Suprapubic skin (tissue), 4 donors: ENCODE results near the gene TMEM44. TPM values are rescaled to one million over a fixed set of nuclear protein-coding genes. Genes with fewer than 3 reads are reported as not detected.
"Not testable (repeated sequence)": the region's sequence is repeated elsewhere in the genome, so short reads cannot be mapped to it uniquely, and the experiment has no call there.

ENCODE experiments used
- DNase-seq, 2 donors: peaks; one replicate each; pipeline ENCODE4 v3.0.0-alpha.2; 2019; ENCODE audit warnings: low spot score in 2 of 2
- H3K27ac ChIP-seq: fragments of 200-600 bp; sonication (generic); one replicate; pipeline ENCODE4 v1.5.1; 2019
- H3K27me3 ChIP-seq: fragments of 200-600 bp; sonication (generic); one replicate; pipeline ENCODE4 v1.5.1; 2019
- H3K36me3 ChIP-seq: fragments of 200-600 bp; sonication (generic); one replicate; pipeline ENCODE4 v1.5.1; 2019
- H3K4me1 ChIP-seq: fragments of 200-600 bp; sonication (generic); one replicate; pipeline ENCODE4 v1.5.1; 2019
- H3K4me3 ChIP-seq: fragments of 200-600 bp; sonication (generic); one replicate; pipeline ENCODE4 v1.5.1; 2019; ENCODE audit warnings: mild to moderate bottlenecking
- H3K9me3 ChIP-seq: fragments of 200-600 bp; sonication (generic); one replicate; pipeline ENCODE4 v1.5.1; 2019
- EP300 ChIP-seq: sonication (generic); formaldehyde crosslinking; IDR thresholded peaks from one replicate; pipeline ENCODE4 v1.6.1; 2017; ENCODE audit warnings: antibody characterized with exemption
- POLR2A ChIP-seq, 2 donors: fragments of 450-650 bp; IDR thresholded peaks; one replicate each; pipeline ENCODE4 v1.6.1; 2017; ENCODE audit warnings: antibody characterized with exemption in 2 of 2, mild to moderate bottlenecking in 2 of 2, moderate library complexity in 2 of 2
- POLR2AphosphoS5 ChIP-seq, 3 donors: sonication (generic); formaldehyde crosslinking; IDR thresholded peaks; one replicate each; pipeline ENCODE4 v1.6.1; 2017; ENCODE audit warnings: antibody characterized with exemption in 3 of 3
- WGBS: methylation state at CpG from one replicate; pipeline ENCODE4 v1.1.5; 2018; 5-methylcytosine and 5-hydroxymethylcytosine counted together
- total RNA-seq, 4 donors: library from RNA; depleted of rRNA; stranded (reverse); fragments of >200 nt; gene quantifications; one replicate each; pipeline ENCODE4 v1.1.0, GENCODE V29; 2016
- TF ChIP-seq, protein P1 (sequence below), 2 donors: fragments of 200-600 bp in 1 of 2; fragments of 450-650 bp in 1 of 2; sonication (generic) in 1 of 2; IDR thresholded peaks; one replicate each; pipeline ENCODE4 v1.5.1; 2016 to 2019; ENCODE audit warnings: antibody characterized with exemption in 2 of 2, mild to moderate bottlenecking in 1 of 2, moderate library complexity in 1 of 2

Gene TMEM44
- total RNA-seq, 4 donors from 2014 or later = 1.5 to 8.2 (median 4.7) TPM

DNA sequence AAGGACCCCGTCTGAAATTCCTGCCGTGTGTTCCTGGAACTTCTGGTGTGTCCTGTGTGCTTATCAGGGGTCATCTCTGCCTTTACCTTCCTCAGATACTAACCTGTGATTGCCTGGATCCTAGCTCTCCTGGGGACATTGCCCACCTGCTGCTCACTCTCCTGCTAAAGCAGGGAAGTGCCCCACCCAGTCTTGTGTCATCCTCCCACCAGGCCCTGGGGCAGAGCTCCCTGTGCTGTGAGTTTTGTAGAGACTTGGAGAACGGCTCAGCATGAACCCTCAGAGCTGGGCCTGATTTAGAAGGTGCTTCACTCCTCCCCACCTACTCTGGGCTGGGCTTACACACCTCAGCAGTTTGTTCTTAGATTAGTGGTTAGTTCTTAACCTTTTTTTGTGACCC is 3.8 kb upstream of the TMEM44 start:
- TF ChIP-seq POLR2AphosphoS5 (IDR thresholded peaks at IDR 0.05) (no peak), POLR2A (IDR thresholded peaks at IDR 0.05) (no peak), EP300 (no peak)
- no peaks in the 10 kb centered on the region for H3K27me3 ChIP-seq
- 52% methylated on average over 3 of the region's 3 CpGs for WGBS
- DNase-seq = no peak
- H3K4me1 ChIP-seq = peaks cover 15% of the 10 kb centered on the region
- no peak overlapping the region for H3K27ac ChIP-seq
- H3K36me3 ChIP-seq = peaks cover 23% of the 10 kb centered on the region
- H3K9me3 ChIP-seq = no peaks in the 10 kb centered on the region
- no peak overlapping the region for H3K4me3 ChIP-seq

DNA sequence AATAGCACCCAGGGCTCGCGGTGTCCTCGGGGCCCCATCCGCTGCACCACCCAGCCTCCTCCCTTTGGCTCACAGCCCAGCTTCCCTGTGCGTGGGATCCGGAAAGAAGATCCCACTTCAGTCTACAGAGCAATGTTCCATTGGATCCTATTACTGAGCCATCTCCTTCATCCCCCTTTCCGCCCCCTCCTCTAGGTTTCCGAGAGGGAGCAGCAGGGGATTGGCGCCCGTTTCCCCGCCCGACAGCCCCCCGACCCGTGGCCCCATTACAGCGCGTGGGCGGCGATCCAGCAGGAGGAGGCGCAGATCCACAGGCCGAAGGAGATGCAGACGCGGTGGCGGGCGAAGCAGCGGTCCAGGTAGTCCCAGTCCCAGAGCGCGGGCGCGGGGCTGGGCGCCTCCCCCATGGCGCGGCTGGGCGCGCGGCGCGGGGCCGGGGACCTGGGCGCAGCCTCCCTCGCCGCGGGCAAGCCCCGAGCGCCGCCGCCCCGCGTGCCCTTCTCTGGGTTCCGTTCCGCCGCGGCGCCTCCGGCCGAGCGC is 340 bp downstream of the TMEM44 start:
- Histone ChIP-seq H3K27ac (peak overlapping the region; percentile 71), H3K4me3 (peak overlapping the region; percentile 78), H3K4me1 (peaks cover 16% of the 10 kb centered on the region), H3K9me3 (no peaks in the 10 kb centered on the region), H3K36me3 (peaks cover 7% of the 10 kb centered on the region), H3K27me3 (no peaks in the 10 kb centered on the region)
- 0% methylated on average over 2 of the region's 56 CpGs for WGBS
- DNase-seq = no peak
- TF ChIP-seq POLR2AphosphoS5 (IDR thresholded peaks at IDR 0.05) (no peak), POLR2A (IDR thresholded peaks at IDR 0.05) (no peak), EP300 (no peak)
- TF ChIP-seq, protein P1, sequence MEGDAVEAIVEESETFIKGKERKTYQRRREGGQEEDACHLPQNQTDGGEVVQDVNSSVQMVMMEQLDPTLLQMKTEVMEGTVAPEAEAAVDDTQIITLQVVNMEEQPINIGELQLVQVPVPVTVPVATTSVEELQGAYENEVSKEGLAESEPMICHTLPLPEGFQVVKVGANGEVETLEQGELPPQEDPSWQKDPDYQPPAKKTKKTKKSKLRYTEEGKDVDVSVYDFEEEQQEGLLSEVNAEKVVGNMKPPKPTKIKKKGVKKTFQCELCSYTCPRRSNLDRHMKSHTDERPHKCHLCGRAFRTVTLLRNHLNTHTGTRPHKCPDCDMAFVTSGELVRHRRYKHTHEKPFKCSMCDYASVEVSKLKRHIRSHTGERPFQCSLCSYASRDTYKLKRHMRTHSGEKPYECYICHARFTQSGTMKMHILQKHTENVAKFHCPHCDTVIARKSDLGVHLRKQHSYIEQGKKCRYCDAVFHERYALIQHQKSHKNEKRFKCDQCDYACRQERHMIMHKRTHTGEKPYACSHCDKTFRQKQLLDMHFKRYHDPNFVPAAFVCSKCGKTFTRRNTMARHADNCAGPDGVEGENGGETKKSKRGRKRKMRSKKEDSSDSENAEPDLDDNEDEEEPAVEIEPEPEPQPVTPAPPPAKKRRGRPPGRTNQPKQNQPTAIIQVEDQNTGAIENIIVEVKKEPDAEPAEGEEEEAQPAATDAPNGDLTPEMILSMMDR (IDR thresholded peaks at IDR 0.05) = no peak

DNA sequence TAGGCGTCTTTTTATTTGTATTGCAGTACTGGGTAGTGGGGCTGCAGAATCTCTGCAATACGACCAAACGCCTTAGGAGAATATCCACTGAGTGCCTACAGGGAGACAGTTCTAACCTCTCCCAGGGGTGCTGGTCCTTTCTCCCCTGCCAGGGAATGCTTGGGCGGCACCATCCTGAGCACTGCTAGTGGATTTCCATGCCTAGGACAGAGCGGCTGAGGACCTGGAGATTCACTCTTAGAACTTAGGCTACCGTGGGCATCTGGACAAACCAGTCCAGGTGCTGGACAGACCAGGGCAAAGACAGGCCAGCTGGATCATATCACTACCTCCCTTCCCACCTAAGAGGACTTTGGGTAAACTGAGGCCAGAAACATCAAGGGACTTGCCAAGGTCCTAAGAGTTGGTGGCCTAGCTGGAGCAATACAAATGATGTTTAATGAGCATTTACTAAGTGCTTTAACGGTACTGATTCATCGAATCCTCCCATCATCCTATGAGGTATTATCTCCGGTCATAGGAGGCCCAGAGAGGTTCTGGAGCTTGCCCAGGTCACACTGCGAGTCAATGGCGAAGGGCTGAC is 902 bp downstream of the TMEM44 start:
- 66% methylated on average over 9 of the region's 11 CpGs for WGBS
- no peak for DNase-seq

DNA sequence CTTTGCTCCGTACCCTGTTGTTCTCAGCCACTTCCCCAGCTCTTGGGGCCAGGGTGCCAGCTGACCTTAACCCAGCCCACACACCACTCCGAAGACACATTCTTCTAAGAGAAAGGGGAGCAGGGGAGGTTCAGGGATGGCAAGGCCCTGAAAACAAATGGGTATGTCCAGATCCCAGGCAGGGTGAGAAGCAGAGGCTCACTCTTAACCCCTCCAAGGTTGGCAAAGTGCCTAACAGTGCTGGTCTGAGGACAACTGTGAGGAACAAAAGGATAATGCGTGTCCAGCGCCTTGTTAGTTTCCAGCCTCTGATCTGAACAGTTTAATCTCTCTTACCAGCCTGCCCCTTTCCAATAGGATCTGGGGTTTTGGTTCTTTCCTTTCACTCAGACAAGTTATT is 1.5 kb downstream of the TMEM44 start:
- peaks cover 16% of the 10 kb centered on the region for H3K36me3 ChIP-seq
- H3K9me3 ChIP-seq = no peaks in the 10 kb centered on the region
- TF ChIP-seq, protein P1 (IDR thresholded peaks at IDR 0.05) = no peak
- TF ChIP-seq POLR2AphosphoS5 (IDR thresholded peaks at IDR 0.05) = no peak
- TF ChIP-seq EP300 = no peak
- TF ChIP-seq POLR2A (IDR thresholded peaks at IDR 0.05) = no peak
- H3K4me1 ChIP-seq = peaks cover 16% of the 10 kb centered on the region
- H3K27ac ChIP-seq = no peak overlapping the region
- no peak overlapping the region for H3K4me3 ChIP-seq
- peak in 1 of 2 donors; percentile 29 for DNase-seq
- 94% methylated on average over 4 of the region's 4 CpGs for WGBS
- no peaks in the 10 kb centered on the region for H3K27me3 ChIP-seq

More for the DNA sequence above, 902 bp downstream of the TMEM44 start:
- no peak overlapping the region for H3K27ac ChIP-seq
- no peaks in the 10 kb centered on the region for H3K27me3 ChIP-seq
- peaks cover 11% of the 10 kb centered on the region for H3K36me3 ChIP-seq
- no peaks in the 10 kb centered on the region for H3K9me3 ChIP-seq
- H3K4me1 ChIP-seq = peaks cover 16% of the 10 kb centered on the region
- TF ChIP-seq, protein P1 (IDR thresholded peaks at IDR 0.05) = no peak
- TF ChIP-seq EP300 (no peak), POLR2A (IDR thresholded peaks at IDR 0.05) (no peak), POLR2AphosphoS5 (IDR thresholded peaks at IDR 0.05) (no peak)
- H3K4me3 ChIP-seq = peak overlapping the region; percentile 78

DNA sequence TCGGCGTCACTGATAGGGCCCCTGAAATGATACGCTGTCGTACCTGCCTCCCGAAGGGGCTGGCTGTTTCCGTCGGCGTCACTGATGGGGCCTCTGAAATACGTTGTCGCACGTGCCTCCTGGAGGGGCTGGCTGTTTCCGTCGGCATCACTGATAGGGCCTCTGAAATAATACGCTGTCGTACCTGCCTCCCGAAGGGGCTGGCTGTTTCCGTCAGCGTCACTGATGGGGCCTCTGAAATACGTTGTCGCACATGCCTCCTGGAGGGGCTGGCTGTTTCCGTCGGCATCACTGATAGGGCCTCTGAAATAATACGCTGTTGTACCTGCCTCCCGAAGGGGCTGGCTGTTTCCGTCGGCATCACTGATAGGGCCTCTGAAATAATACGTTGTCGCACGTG is 2.5 kb downstream of the TMEM44 start:
- H3K27ac ChIP-seq, DNase-seq, H3K9me3 ChIP-seq, H3K4me3 ChIP-seq, H3K27me3 ChIP-seq: not testable (repeated sequence)
- 93% methylated on average over 27 of the region's 29 CpGs for WGBS
- H3K4me1 ChIP-seq = peaks cover 16% of the 10 kb centered on the region
- peaks cover 16% of the 10 kb centered on the region for H3K36me3 ChIP-seq

DNA sequence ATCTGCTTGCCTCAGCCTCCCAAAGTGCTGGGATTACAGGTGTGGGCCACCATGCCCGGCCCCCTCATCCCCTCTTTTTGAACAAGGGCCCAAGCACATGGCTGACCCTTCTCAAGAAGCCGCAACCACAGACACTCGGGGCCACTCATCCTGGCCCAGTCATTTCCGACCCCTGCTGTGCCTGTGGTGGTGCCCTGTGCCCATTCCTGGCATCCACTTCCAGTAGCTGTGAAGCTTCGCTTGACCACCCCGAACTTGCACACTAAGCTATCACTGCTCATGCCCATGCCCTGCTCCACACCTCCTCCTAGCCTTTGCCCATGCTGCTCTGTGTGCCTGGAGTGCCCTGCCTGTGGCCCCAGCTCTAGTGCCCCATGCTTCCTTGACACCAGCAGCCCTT is 8.3 kb downstream of the TMEM44 start:
- Histone ChIP-seq H3K4me1 (no peaks in the 10 kb centered on the region), H3K36me3 (peaks cover 19% of the 10 kb centered on the region), H3K4me3 (no peak overlapping the region), H3K27ac (no peak overlapping the region), H3K27me3 (no peaks in the 10 kb centered on the region), H3K9me3 (no peaks in the 10 kb centered on the region)
- DNase-seq = no peak
- TF ChIP-seq POLR2AphosphoS5 (IDR thresholded peaks at IDR 0.05) (no peak), POLR2A (IDR thresholded peaks at IDR 0.05) (no peak), EP300 (no peak)
- TF ChIP-seq, protein P1 (IDR thresholded peaks at IDR 0.05) = no peak
- 95% methylated on average over 6 of the region's 6 CpGs for WGBS
